ENCODE results near the gene DMC1.

GRCh38 chr22:38602166-38602565 lies 32.2 kb upstream of the DMC1 start:
- no peak for TF ChIP-seq POLR2A (IDR thresholded peaks at IDR 0.05)
- TF ChIP-seq, protein P1, sequence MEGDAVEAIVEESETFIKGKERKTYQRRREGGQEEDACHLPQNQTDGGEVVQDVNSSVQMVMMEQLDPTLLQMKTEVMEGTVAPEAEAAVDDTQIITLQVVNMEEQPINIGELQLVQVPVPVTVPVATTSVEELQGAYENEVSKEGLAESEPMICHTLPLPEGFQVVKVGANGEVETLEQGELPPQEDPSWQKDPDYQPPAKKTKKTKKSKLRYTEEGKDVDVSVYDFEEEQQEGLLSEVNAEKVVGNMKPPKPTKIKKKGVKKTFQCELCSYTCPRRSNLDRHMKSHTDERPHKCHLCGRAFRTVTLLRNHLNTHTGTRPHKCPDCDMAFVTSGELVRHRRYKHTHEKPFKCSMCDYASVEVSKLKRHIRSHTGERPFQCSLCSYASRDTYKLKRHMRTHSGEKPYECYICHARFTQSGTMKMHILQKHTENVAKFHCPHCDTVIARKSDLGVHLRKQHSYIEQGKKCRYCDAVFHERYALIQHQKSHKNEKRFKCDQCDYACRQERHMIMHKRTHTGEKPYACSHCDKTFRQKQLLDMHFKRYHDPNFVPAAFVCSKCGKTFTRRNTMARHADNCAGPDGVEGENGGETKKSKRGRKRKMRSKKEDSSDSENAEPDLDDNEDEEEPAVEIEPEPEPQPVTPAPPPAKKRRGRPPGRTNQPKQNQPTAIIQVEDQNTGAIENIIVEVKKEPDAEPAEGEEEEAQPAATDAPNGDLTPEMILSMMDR (IDR thresholded peaks at IDR 0.05), result no peak
